ENCODE results near the gene BTG2.

DNA sequence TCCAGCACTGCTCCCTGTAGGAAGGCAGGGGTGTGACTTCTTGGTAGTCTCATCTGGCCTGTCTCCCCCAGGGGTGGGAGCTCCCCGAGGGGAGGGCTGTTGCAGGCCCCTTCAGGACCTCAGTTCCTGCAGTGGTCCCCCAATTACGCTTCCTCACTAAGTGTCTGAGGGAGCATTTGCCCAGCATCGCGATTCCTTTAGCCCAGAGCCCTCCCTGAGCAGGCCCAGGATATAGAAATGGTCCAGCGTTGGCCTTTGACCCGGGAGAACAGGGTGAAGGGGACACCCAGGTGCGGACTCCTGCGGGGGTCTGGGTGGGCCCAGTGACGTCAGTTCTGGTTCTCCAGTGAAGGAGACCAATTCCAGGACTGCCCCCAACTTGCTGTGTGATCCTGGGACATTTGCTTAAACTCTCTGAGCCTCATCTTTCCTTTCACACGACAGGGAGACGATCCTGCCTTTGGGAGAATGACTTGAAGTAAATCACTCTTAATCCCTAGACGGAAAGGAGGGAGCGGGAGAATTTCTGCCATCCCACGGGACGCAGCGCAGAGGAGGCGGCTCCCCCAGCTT lies 32.6 kb upstream of the BTG2 start:
- TF ChIP-seq, protein P1, sequence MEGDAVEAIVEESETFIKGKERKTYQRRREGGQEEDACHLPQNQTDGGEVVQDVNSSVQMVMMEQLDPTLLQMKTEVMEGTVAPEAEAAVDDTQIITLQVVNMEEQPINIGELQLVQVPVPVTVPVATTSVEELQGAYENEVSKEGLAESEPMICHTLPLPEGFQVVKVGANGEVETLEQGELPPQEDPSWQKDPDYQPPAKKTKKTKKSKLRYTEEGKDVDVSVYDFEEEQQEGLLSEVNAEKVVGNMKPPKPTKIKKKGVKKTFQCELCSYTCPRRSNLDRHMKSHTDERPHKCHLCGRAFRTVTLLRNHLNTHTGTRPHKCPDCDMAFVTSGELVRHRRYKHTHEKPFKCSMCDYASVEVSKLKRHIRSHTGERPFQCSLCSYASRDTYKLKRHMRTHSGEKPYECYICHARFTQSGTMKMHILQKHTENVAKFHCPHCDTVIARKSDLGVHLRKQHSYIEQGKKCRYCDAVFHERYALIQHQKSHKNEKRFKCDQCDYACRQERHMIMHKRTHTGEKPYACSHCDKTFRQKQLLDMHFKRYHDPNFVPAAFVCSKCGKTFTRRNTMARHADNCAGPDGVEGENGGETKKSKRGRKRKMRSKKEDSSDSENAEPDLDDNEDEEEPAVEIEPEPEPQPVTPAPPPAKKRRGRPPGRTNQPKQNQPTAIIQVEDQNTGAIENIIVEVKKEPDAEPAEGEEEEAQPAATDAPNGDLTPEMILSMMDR (IDR thresholded peaks at IDR 0.05): no peak
- TF ChIP-seq EP300 (IDR thresholded peaks at IDR 0.05): no peak
- TF ChIP-seq POLR2AphosphoS5 (IDR thresholded peaks at IDR 0.05): no peak
- no peak for TF ChIP-seq POLR2A (IDR thresholded peaks at IDR 0.05)
